Activated naive CD8-positive, alpha-beta T cell treated with anti-CD3 and anti-CD28 coated beads, Interleukin-2, amount 50 U/mL, for 16 hours (primary cell): ENCODE data around the gene GP9.
"Not testable (repeated sequence)": the region's sequence is repeated elsewhere in the genome, so short reads cannot be mapped to it uniquely, and the experiment has no call there.

Experiments
- DNase-seq: peaks from one replicate; pipeline ENCODE4 v3.0.0-alpha.2; 2020; ENCODE audit warnings: low read depth, low spot score

The GP9 gene

DNA sequence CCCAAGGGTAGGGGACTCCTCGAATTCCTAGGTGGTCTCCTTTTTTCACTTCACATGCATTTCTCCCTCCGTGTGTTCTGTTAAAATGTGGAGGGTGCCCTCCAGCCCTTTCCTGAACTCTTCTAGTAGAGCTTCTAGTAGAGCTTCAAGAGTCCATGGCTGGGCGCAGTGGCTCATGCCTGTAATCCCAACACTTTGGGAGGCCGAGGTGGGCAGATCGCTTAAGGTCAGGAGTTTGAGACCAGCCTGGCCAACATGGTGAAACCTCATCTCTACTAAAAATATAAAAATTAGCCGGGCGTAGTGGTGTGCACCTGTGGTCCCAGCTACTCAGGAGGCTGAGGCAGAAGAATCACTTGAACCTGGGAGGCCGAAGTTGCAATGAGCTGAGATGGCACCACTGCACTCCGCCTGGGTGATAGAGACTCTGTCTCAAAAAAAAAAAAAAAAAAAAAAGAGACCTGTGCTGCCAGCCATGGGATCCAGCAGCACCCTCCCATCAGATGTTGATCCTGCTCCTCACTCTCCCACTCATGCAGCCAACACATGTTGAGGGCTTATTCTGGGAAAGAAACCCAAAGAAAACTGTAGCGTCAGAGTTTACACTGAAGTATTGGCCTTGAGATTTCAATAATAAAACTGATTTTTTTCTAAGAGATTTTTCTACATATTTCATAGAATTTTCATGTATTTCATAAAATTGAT is 50.6 kb downstream of the GP9 start:
- not testable (repeated sequence) for DNase-seq
